ES-I3 (cell line): ENCODE results near the gene PARD3.
"Not testable (repeated sequence)": the region's sequence is repeated elsewhere in the genome, so short reads cannot be mapped to it uniquely, and the experiment has no call there.

Source experiments
- H3K36me3 ChIP-seq: 2 replicates; pipeline ENCODE4 v1.6.1; 2013; ENCODE audit warnings: mild to moderate bottlenecking, low read length, control low read depth, moderate library complexity; ENCODE audit not compliant: insufficient read depth
- H3K4me1 ChIP-seq: 2 replicates; pipeline ENCODE4 v1.6.1; 2013; ENCODE audit warnings: mild to moderate bottlenecking, control low read depth, low read length; ENCODE audit not compliant: insufficient read depth
- H3K9ac ChIP-seq: 2 replicates; pipeline ENCODE4 v1.6.1; 2013; ENCODE audit warnings: low read depth, mild to moderate bottlenecking, low read length, moderate library complexity
- H3K9me3 ChIP-seq: 2 replicates; pipeline ENCODE4 v1.6.1; 2013; ENCODE audit warnings: mild to moderate bottlenecking, low read length, moderate library complexity; ENCODE audit not compliant: control insufficient read depth, insufficient read depth

PARD3 gene

DNA sequence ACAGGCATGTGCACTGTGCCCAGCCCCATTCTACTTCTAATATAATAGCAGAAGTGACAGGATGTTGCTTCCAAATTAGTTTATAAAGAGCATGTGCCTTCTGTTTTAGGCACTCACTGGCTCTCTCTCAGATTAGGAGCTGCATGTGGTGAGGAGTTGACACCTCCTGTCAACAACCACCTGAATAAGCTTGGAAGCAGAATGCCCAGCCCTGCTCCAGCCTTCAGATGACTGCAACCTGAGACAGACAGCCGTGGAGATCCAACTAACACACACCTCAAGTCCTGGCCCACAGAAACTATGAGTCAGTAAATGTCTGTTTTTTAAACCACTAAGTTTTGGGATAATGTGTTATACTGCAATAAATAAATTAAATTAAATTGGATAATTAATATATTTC lies 54.5 kb downstream of the PARD3 start:
- Histone ChIP-seq H3K4me1 (0 out of 2 replicates have a peak, but pooled peaks cover 4% of the 10 kb centered on the region), H3K36me3 (no peaks in the 10 kb centered on the region), H3K9ac (no peak overlapping the region), H3K9me3 (no peaks in the 10 kb centered on the region)

GRCh38 chr10:34759837-34760215 lies 55.3 kb downstream of the PARD3 start:
- H3K9ac ChIP-seq, result no peak overlapping the region
- H3K9me3 ChIP-seq, result no peaks in the 10 kb centered on the region
- H3K36me3 ChIP-seq, result no peaks in the 10 kb centered on the region
- H3K4me1 ChIP-seq, result 0 out of 2 replicates have a peak, but pooled peaks cover 4% of the 10 kb centered on the region

- no peak overlapping the region for H3K9ac ChIP-seq
- 0 out of 2 replicates have a peak, but pooled peaks cover 4% of the 10 kb centered on the region for H3K4me1 ChIP-seq
- H3K9me3 ChIP-seq, result no peaks in the 10 kb centered on the region
Observed at GRCh38 chr10:34759161-34759836, 55.8 kb downstream of the PARD3 start.

GRCh38 chr10:34758447-34758996 lies 56.6 kb downstream of the PARD3 start:
- Histone ChIP-seq H3K36me3 (no peaks in the 10 kb centered on the region), H3K4me1 (0 out of 2 replicates have a peak, but pooled peaks cover 4% of the 10 kb centered on the region), H3K9me3 (no peaks in the 10 kb centered on the region), H3K9ac (no peak overlapping the region)

More at GRCh38 chr10:34759161-34759836, 55.8 kb downstream of the PARD3 start:
- H3K36me3 ChIP-seq, result no peaks in the 10 kb centered on the region

DNA sequence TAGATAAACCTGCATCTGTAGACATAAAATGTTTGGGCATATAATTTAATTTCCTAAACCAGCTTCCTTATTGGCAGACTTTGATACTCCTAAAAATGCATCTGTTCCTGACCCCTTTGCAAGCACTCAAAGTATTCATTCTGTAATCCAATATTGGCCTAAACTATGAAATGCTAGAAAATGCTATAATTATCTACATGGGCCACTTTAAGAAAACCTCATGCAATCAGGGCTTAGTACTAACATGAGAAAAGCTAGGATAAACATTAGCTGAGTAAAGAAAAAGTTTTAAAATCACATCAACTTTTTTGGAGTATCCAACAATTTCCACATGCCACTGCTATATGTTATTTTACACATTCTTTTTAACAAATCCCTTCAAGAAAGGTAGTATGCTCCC lies 57.2 kb downstream of the PARD3 start:
- Histone ChIP-seq H3K4me1 (peaks cover 9% of the 10 kb centered on the region; the same call in 1 of the 2 replicates), H3K9me3 (no peaks in the 10 kb centered on the region), H3K9ac (no peak overlapping the region), H3K36me3 (no peaks in the 10 kb centered on the region)

DNA sequence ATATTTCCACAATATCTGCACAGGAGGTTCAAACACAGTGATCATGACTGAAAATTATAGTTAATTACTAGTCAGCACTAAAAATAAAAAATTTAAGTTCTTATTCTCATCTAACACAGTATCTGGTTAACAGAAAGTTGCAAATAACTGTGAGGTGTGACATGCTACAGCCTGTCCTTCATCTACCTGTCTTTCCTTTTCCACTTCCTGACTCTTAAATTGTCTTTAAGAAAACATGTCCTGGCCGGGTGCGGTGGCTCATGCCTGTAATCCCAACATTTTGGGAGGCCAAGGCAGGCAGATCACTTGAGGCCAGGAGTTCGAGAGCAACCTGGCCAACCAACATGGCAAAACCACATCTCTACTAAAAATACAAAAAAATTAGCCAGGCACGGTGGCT lies 57.9 kb downstream of the PARD3 start:
- not testable (repeated sequence) for H3K9ac ChIP-seq, H3K36me3 ChIP-seq, H3K9me3 ChIP-seq
- H3K4me1 ChIP-seq, result peaks cover 15% of the 10 kb centered on the region

DNA sequence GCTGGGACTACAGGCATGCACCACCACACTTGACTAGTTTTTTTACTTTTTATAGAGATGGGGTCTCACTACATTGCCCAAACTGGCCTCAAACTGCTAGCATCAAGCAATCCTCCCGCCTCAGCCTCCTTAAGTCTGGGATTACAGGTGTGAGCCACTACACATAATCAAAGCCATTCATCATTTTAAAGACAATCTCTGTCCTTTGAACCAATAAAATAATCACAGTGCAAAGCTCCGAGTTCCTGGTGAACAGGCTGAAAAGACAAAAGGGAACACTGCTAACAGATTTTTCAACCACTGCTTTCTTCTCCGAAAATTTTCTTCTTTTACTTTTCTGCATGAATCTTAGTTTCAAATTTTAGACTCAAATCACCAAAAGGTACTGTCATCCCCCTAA lies 58.5 kb downstream of the PARD3 start:
- Histone ChIP-seq H3K9ac (no peak overlapping the region), H3K9me3 (no peaks in the 10 kb centered on the region), H3K36me3 (no peaks in the 10 kb centered on the region), H3K4me1 (peaks cover 15% of the 10 kb centered on the region)

DNA sequence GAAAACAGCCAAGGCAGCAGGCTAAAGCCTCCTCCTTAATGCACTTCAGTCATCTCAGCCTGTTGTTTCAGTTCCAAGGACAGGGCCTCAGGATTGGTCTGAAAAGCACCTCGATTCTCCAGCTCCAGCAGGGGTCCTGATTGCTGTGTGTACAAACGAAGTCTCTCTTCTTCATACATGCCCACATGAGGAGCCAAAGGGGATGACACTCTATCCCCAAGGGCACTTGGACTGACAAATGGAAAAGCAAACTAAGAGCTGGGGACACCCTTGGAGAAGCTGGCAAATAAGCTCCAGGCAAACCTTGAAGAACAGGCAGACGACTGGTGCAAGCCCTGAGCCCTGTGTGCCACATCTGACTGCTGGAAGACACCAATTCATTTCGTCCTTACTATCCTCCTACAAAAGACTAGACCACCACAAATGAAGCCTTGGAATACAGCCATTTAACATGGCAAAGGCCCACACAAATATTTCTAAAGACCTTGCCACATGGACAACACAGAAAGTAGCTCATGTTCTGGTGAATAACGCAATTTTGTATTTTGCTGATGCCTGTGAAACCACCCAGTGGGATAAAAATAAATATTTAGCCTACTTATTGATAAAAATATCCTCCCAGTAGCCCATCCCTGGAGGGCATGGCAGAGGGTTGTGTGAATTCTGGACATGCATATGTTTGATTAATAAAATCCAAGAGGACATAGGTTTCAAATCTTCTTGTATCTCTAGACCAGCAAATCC lies 61.9 kb downstream of the PARD3 start:
- Histone ChIP-seq H3K9me3 (no peaks in the 10 kb centered on the region), H3K9ac (no peak overlapping the region), H3K36me3 (no peaks in the 10 kb centered on the region), H3K4me1 (peaks cover 13% of the 10 kb centered on the region)

GRCh38 chr10:34751272-34751671 lies 63.8 kb downstream of the PARD3 start:
- no peak overlapping the region for H3K9ac ChIP-seq
- H3K4me1 ChIP-seq, result peaks cover 11% of the 10 kb centered on the region
- no peaks in the 10 kb centered on the region for H3K9me3 ChIP-seq
- H3K36me3 ChIP-seq, result no peaks in the 10 kb centered on the region

DNA sequence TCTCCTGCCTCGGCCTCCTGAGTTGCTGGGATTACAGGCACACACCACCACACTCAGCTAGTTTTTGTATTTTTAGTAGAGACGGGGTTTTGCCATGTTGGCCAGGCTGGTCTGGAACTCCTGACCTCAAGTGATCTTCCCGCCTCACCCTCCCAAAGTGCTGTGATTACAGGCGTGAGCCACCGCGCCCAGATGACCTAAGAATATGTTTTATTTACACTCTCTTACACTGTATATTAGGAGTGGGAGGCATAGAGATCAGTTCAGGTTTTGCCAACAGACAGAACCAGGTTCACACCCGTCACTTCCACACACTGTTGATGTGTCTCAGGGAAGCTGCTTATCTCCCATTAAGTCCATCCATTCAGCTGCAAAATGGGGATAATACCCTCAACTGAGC lies 64.3 kb downstream of the PARD3 start:
- peaks cover 11% of the 10 kb centered on the region for H3K4me1 ChIP-seq
- H3K36me3 ChIP-seq, H3K9me3 ChIP-seq, H3K9ac ChIP-seq: not testable (repeated sequence)

- H3K9ac ChIP-seq, result no peak overlapping the region
- H3K36me3 ChIP-seq, result no peaks in the 10 kb centered on the region
- H3K9me3 ChIP-seq, result no peaks in the 10 kb centered on the region
- peaks cover 11% of the 10 kb centered on the region for H3K4me1 ChIP-seq
Observed at GRCh38 chr10:34748767-34749166, 66.3 kb downstream of the PARD3 start.

GRCh38 chr10:34748357-34748756 lies 66.7 kb downstream of the PARD3 start:
- Histone ChIP-seq H3K9ac (no peak overlapping the region), H3K9me3 (no peaks in the 10 kb centered on the region), H3K36me3 (no peaks in the 10 kb centered on the region), H3K4me1 (peaks cover 10% of the 10 kb centered on the region)

- Histone ChIP-seq H3K9me3 (no peaks in the 10 kb centered on the region), H3K9ac (no peak overlapping the region), H3K36me3 (no peaks in the 10 kb centered on the region), H3K4me1 (no peaks in the 10 kb centered on the region)
Observed at GRCh38 chr10:34746094-34746493, 69.0 kb downstream of the PARD3 start.

- H3K36me3 ChIP-seq, result no peaks in the 10 kb centered on the region
- peaks cover 7% of the 10 kb centered on the region; the same call in 1 of the 2 replicates for H3K4me1 ChIP-seq
- no peak overlapping the region for H3K9ac ChIP-seq
- H3K9me3 ChIP-seq, result no peaks in the 10 kb centered on the region
Observed at GRCh38 chr10:34745244-34745643, 69.9 kb downstream of the PARD3 start.

DNA sequence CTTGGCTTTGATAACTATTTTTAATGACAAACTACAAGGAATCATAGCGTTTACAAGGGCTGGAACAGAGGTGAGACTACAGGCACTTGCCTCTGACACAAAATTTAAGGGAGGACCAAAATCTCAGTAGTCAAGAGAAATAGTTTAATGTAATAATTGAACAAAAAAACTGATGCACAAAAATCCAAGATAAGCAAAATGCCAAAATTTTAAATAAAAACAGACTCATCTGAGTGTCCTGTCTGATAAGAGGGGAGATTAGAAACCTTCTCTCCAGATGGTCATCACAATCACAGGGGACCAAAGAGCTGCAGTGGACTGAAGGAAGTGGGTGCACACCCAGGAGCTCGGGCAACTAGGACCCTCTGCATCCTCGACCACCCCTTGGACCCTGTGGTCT lies 70.5 kb downstream of the PARD3 start:
- Histone ChIP-seq H3K4me1 (peaks cover 10% of the 10 kb centered on the region; the same call in 1 of the 2 replicates), H3K36me3 (no peaks in the 10 kb centered on the region), H3K9me3 (no peaks in the 10 kb centered on the region), H3K9ac (no peak overlapping the region)
